MM.1S (cell line): Measurements from ENCODE around the gene OSTF1.

Source experiments
- DNase-seq: peaks from one replicate; pipeline ENCODE4 v3.0.0-alpha.2; 2015
- H2AFZ ChIP-seq: fragments of 300-600 bp; sonication (generic); 2 replicates; pipeline ENCODE4 v1.6.0; 2016; ENCODE audit warnings: antibody characterized with exemption, low read length
- H3F3A ChIP-seq: fragments of 300-600 bp; sonication (generic); 2 replicates; pipeline ENCODE4 v1.6.1; 2016; ENCODE audit warnings: mild to moderate bottlenecking, antibody characterized with exemption, low read length, moderate library complexity, mixed read lengths; ENCODE audit not compliant: insufficient read depth
- H3K27ac ChIP-seq: fragments of 300-600 bp; sonication (generic); 2 replicates; pipeline ENCODE4 v1.5.1; 2016; ENCODE audit warnings: mild to moderate bottlenecking, low read length
- H3K27me3 ChIP-seq: fragments of 300-600 bp; sonication (generic); replicated peaks from 2 replicates; pipeline ENCODE4 v1.6.0; 2016; ENCODE audit warnings: low read length; ENCODE audit not compliant: insufficient read depth
- H3K36me3 ChIP-seq: fragments of 300-600 bp; sonication (generic); replicated peaks from 2 replicates; pipeline ENCODE4 v1.6.1; 2016; ENCODE audit warnings: mild to moderate bottlenecking, low read length, mixed read lengths; ENCODE audit not compliant: insufficient read depth
- H3K4me1 ChIP-seq: fragments of 300-600 bp; sonication (generic); 2 replicates; pipeline ENCODE4 v1.6.1; 2016; ENCODE audit warnings: low read length, mixed read lengths
- H3K4me2 ChIP-seq: fragments of 300-600 bp; sonication (generic); 2 replicates; pipeline ENCODE4 v1.6.0; 2016; ENCODE audit warnings: low read depth, low read length
- H3K4me3 ChIP-seq: fragments of 300-600 bp; sonication (generic); 2 replicates; pipeline ENCODE4 v1.5.1; 2016; ENCODE audit warnings: low read length, mixed read lengths
- H3K79me2 ChIP-seq: fragments of 300-600 bp; sonication (generic); 2 replicates; pipeline ENCODE4 v1.6.1; 2016; ENCODE audit warnings: mixed run types, low read length, mixed read lengths
- H3K9ac ChIP-seq: fragments of 300-600 bp; sonication (generic); 2 replicates; pipeline ENCODE4 v1.6.1; 2016; ENCODE audit warnings: low read length, mixed read lengths
- H3K9me2 ChIP-seq: fragments of 300-600 bp; sonication (generic); replicated peaks from 2 replicates; pipeline ENCODE4 v1.6.1; 2016; ENCODE audit warnings: mild to moderate bottlenecking, low read length, mixed read lengths; ENCODE audit not compliant: insufficient read depth
- H3K9me3 ChIP-seq: fragments of 300-600 bp; sonication (generic); replicated peaks from 2 replicates; pipeline ENCODE4 v1.6.1; 2016; ENCODE audit warnings: mild to moderate bottlenecking, low read length, mixed read lengths; ENCODE audit not compliant: insufficient read depth
- H4K20me1 ChIP-seq: fragments of 300-600 bp; sonication (generic); 2 replicates; pipeline ENCODE4 v1.6.1; 2016; ENCODE audit warnings: mild to moderate bottlenecking, low read length, moderate library complexity, mixed read lengths; ENCODE audit not compliant: insufficient read depth
- CTCF ChIP-seq: fragments of 300-600 bp; sonication (generic); IDR thresholded peaks from 2 replicates; pipeline ENCODE4 v1.5.1; 2016; ENCODE audit warnings: antibody characterized with exemption, low read length, mixed read lengths
- EZH2 ChIP-seq: fragments of 300-600 bp; sonication (generic); optimal IDR thresholded peaks from 2 replicates; pipeline ENCODE3; 2017; ENCODE audit warnings: low read depth, mild to moderate bottlenecking, antibody characterized with exemption, low read length, mixed read lengths
- EZH2phosphoT487 ChIP-seq: fragments of 300-600 bp; sonication (generic); IDR thresholded peaks from 2 replicates; pipeline ENCODE4 v1.6.1; 2018; ENCODE audit warnings: antibody characterized with exemption, low read length

Gene OSTF1

GRCh38 chr9:75051285-75051684, 37.0 kb upstream of the OSTF1 start:
- Histone ChIP-seq H3K9me3 (no peaks in the 10 kb centered on the region), H3K4me3 (no peak overlapping the region)

GRCh38 chr9:75053869-75054268, 34.4 kb upstream of the OSTF1 start:
- Histone ChIP-seq H3K27me3 (no peaks in the 10 kb centered on the region), H3K36me3 (no peaks in the 10 kb centered on the region), H3K4me1 (no peaks in the 10 kb centered on the region), H3K4me3 (no peak overlapping the region), H3K9ac (no peak overlapping the region), H2AFZ (no peak overlapping the region), H3K9me3 (no peaks in the 10 kb centered on the region), H3K27ac (peak overlapping the region; percentile 5; the same call in 1 of the 2 replicates), H3K79me2 (no peaks in the 10 kb centered on the region), H4K20me1 (no peaks in the 10 kb centered on the region), H3K4me2 (peak overlapping the region; percentile 10; the same call in 1 of the 2 replicates), H3K9me2 (no peaks in the 10 kb centered on the region), H3F3A (no peaks in the 10 kb centered on the region)
- peak; percentile 50 for DNase-seq
- no peak for TF ChIP-seq EZH2
- no peak for TF ChIP-seq EZH2phosphoT487
- TF ChIP-seq CTCF = no peak

More at GRCh38 chr9:75051285-75051684, 37.0 kb upstream of the OSTF1 start:
- Histone ChIP-seq H3F3A (no peaks in the 10 kb centered on the region), H3K79me2 (no peaks in the 10 kb centered on the region), H3K27me3 (no peaks in the 10 kb centered on the region), H3K4me1 (no peaks in the 10 kb centered on the region), H2AFZ (no peak overlapping the region), H4K20me1 (no peaks in the 10 kb centered on the region), H3K9ac (no peak overlapping the region), H3K36me3 (no peaks in the 10 kb centered on the region), H3K9me2 (no peaks in the 10 kb centered on the region), H3K27ac (no peak overlapping the region), H3K4me2 (no peak overlapping the region)
- no peak for DNase-seq
- TF ChIP-seq CTCF = no peak
- no peak for TF ChIP-seq EZH2
- TF ChIP-seq EZH2phosphoT487 = no peak

GRCh38 chr9:75054368-75055001, 33.8 kb upstream of the OSTF1 start:
- H3K4me3 ChIP-seq = no peak overlapping the region
- no peaks in the 10 kb centered on the region for H3K9me2 ChIP-seq
- TF ChIP-seq CTCF = no peak
- TF ChIP-seq EZH2phosphoT487 = no peak
- TF ChIP-seq EZH2 = no peak
- H3F3A ChIP-seq = no peaks in the 10 kb centered on the region
- no peak overlapping the region for H2AFZ ChIP-seq
- no peaks in the 10 kb centered on the region for H3K27me3 ChIP-seq
- H3K36me3 ChIP-seq = no peaks in the 10 kb centered on the region
- H4K20me1 ChIP-seq = no peaks in the 10 kb centered on the region
- DNase-seq = no peak
- H3K4me2 ChIP-seq = no peak overlapping the region
- H3K9me3 ChIP-seq = no peaks in the 10 kb centered on the region
- H3K4me1 ChIP-seq = no peaks in the 10 kb centered on the region
- no peak overlapping the region for H3K9ac ChIP-seq
- H3K79me2 ChIP-seq = no peaks in the 10 kb centered on the region
- no peak overlapping the region for H3K27ac ChIP-seq
